Measurements from ENCODE around the gene ETV4.

DNA sequence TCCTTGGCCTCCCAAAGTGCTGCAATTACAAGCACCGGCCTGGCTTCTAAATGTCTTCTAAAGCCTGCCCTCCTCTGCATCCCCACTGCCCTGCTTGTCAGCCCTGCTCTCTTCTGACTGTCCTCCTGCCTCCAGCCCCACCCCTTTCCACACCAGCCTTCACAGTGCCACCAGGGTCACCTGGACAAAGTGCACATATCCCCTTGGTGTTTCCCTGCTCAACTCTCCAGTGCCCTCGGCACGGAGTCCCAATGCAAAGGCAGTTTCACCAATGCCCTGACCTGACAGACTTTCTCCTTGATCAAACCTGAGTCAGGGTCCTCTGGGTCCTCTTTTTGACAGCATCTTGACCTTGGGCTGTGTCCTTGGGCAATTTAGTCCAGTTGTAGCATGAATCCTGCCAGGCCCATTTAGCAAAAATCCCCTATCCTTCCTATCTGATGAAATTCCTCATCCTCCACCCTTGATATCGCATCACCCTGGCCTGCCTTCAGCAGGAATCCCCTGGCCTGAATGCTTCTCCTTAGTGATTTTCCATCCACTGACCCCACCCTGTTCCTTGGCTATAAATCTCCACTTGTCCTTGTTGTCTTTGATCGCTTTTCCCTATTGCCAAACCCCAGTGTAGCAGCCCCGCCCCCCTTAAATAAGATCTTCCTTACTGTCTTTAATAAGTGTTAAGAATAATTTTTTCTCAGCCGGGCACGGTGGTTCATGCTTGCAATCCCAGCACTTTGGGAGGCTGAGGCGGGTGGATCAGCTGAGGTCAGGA, 42.7 kb upstream of the ETV4 start:
- TF ChIP-seq GATA2 (IDR thresholded peaks at IDR 0.05; ENCODE audit: low read depth, low read length) (no peak), GATA3 (IDR thresholded peaks at IDR 0.05; ENCODE audit: low read depth, low read length) (no peak)
